Liver (tissue), 3 donors: ENCODE data around the gene LBP.

Experiments
- EGR1 ChIP-seq, 2 donors: IDR thresholded peaks; 2 replicates each; pipeline ENCODE4 v1.6.1; 2016 to 2018; ENCODE audit warnings: antibody characterized with exemption in 2 of 2, low read depth in 2 of 2
- FOXA1 ChIP-seq: IDR thresholded peaks from 2 replicates; pipeline ENCODE4 v1.6.1; 2016; ENCODE audit warnings: antibody characterized with exemption
- JUND ChIP-seq, 2 donors: IDR thresholded peaks; 2 replicates each; pipeline ENCODE4 v1.6.1; 2016; ENCODE audit warnings: antibody characterized with exemption in 2 of 2
- RAD21 ChIP-seq, 2 donors: IDR thresholded peaks; 2 replicates each; pipeline ENCODE4 v1.6.1; 2016; ENCODE audit warnings: antibody characterized with exemption in 2 of 2, mild to moderate bottlenecking in 2 of 2
- SP1 ChIP-seq: IDR thresholded peaks from 2 replicates; pipeline ENCODE4 v1.6.1; 2018; ENCODE audit warnings: antibody characterized with exemption, mild to moderate bottlenecking
- TF ChIP-seq, protein P1 (sequence below): fragments of 150-350 bp; IDR thresholded peaks from 2 replicates; pipeline ENCODE4 v1.5.1; 2017; ENCODE audit warnings: improper control_type of control experiment, low read depth, low read length; ENCODE audit not compliant: missing input control
- TF ChIP-seq, protein P2 (sequence below): IDR thresholded peaks from 2 replicates; pipeline ENCODE4 v1.6.1; 2016; ENCODE audit warnings: antibody characterized with exemption, mild to moderate bottlenecking
- donor health status: healthy.
- donor health status: healthy.

DNA sequence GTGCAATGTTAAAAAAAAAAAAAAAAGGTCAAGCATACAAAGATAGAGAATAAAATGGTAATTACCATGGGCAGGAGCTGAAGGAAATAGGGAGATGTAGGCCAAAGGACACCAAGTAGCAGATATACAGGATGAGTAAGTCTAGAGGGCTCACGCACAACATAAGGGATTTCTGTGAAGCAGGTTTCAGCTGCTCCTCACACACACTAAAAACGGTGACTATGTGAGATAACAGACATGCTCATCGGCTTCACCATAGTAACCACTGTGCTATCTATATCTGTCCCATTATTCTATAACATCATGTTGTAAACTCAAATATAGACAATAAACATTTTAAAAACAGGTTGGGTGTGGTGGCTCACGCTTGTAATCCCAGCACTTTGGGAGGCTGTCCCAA, 77.3 kb downstream of the LBP start:
- TF ChIP-seq, protein P1, sequence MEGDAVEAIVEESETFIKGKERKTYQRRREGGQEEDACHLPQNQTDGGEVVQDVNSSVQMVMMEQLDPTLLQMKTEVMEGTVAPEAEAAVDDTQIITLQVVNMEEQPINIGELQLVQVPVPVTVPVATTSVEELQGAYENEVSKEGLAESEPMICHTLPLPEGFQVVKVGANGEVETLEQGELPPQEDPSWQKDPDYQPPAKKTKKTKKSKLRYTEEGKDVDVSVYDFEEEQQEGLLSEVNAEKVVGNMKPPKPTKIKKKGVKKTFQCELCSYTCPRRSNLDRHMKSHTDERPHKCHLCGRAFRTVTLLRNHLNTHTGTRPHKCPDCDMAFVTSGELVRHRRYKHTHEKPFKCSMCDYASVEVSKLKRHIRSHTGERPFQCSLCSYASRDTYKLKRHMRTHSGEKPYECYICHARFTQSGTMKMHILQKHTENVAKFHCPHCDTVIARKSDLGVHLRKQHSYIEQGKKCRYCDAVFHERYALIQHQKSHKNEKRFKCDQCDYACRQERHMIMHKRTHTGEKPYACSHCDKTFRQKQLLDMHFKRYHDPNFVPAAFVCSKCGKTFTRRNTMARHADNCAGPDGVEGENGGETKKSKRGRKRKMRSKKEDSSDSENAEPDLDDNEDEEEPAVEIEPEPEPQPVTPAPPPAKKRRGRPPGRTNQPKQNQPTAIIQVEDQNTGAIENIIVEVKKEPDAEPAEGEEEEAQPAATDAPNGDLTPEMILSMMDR: no peak
- TF ChIP-seq EGR1 (IDR thresholded peaks at IDR 0.05; ENCODE audit: low read depth in 2 of 2) (no peak), JUND (IDR thresholded peaks at IDR 0.05) (no peak), RAD21 (IDR thresholded peaks at IDR 0.05) (no peak), FOXA1 (no peak), SP1 (no peak)
- TF ChIP-seq, protein P2, sequence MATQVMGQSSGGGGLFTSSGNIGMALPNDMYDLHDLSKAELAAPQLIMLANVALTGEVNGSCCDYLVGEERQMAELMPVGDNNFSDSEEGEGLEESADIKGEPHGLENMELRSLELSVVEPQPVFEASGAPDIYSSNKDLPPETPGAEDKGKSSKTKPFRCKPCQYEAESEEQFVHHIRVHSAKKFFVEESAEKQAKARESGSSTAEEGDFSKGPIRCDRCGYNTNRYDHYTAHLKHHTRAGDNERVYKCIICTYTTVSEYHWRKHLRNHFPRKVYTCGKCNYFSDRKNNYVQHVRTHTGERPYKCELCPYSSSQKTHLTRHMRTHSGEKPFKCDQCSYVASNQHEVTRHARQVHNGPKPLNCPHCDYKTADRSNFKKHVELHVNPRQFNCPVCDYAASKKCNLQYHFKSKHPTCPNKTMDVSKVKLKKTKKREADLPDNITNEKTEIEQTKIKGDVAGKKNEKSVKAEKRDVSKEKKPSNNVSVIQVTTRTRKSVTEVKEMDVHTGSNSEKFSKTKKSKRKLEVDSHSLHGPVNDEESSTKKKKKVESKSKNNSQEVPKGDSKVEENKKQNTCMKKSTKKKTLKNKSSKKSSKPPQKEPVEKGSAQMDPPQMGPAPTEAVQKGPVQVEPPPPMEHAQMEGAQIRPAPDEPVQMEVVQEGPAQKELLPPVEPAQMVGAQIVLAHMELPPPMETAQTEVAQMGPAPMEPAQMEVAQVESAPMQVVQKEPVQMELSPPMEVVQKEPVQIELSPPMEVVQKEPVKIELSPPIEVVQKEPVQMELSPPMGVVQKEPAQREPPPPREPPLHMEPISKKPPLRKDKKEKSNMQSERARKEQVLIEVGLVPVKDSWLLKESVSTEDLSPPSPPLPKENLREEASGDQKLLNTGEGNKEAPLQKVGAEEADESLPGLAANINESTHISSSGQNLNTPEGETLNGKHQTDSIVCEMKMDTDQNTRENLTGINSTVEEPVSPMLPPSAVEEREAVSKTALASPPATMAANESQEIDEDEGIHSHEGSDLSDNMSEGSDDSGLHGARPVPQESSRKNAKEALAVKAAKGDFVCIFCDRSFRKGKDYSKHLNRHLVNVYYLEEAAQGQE: no peak
